GM21423 (cell line): ENCODE data around the gene NFIB.
A peak's percentile ranks its signal among the peaks of the same experiment; 100 is the strongest.

Experiments used
- ATAC-seq: cut with Tn5 transposase; IDR thresholded peaks from one replicate; pipeline ENCODE4 v1.9.1; 2021; ENCODE audit warnings: mild to moderate bottlenecking, moderate library complexity; ENCODE audit not compliant: unreplicated experiment

Gene NFIB

DNA sequence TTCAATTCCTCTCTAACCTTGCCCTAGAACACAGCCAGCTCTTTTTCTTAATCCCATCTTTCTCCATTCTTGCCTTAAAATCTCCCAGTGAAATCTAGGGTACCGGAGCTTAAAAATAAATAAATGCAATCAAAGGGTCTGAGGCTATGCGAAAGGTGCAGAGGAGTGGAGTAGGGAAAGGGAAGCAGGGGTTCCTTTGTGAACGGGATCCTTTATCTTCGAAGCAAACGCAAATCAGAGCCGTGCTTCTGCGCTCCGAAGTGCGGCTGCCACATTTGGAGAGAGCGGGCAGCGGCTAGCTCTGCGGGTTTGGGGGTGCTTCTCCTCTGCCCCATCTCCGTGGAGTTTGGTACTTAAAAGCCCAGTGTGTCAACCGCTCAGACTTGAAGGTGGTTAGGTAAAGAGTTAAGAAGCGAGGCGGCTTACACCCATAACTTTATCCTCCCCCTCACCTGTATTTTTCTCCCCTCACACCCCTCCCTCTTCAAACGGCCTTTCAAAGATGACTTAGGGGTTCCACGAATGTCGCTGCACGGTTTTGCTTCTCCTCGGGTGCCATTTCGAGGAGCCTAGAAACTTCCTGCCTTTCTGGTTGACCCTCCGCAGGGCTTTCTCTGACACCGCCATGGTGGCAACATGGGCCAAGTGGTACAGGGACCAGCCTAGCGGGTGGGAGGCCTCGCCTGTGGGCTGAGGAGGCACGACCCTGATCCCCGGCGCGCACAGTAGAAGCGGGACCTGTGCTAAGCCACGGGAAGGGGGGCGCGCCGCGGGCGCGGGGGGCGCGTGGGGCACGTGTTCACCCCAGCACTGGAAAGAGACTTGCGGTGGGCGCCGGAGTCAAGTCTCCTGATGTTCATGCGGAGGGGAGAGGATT, 31.7 kb upstream of the NFIB start:
- no peak for ATAC-seq

- no peak for ATAC-seq
Measured at GRCh38 chr9:14344941-14345353, 31.0 kb upstream of the NFIB start.

GRCh38 chr9:14344053-14344524, 30.1 kb upstream of the NFIB start:
- no peak for ATAC-seq

- no peak for ATAC-seq
Measured at GRCh38 chr9:14343261-14344031, 29.5 kb upstream of the NFIB start.

- ATAC-seq: no peak
Measured at GRCh38 chr9:14342736-14343135, 28.8 kb upstream of the NFIB start.

GRCh38 chr9:14341437-14342122, 27.6 kb upstream of the NFIB start:
- no peak for ATAC-seq

DNA sequence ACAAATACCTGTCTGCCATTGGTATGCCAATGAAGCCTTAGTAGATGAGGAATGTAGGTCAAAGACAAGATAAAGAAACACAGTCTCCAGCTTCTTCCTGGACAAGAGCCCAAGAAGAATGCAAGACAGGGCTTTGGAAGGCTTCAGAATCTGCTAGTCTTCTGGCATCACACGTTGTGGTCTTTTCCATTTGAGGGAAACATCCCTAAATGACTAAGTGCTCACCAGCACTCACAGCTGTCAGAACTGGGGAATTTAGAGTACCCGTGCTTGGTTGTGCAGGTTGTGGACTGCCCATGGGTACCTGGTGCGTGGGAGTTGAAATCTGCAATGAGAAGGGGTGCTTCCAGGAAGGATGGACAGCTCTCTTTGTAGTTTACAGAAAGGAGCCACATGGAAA, 27.1 kb upstream of the NFIB start:
- no peak for ATAC-seq

- no peak for ATAC-seq
Measured at GRCh38 chr9:14340219-14340873, 26.4 kb upstream of the NFIB start.

- ATAC-seq: no peak
Measured at GRCh38 chr9:14339746-14340145, 25.8 kb upstream of the NFIB start.

DNA sequence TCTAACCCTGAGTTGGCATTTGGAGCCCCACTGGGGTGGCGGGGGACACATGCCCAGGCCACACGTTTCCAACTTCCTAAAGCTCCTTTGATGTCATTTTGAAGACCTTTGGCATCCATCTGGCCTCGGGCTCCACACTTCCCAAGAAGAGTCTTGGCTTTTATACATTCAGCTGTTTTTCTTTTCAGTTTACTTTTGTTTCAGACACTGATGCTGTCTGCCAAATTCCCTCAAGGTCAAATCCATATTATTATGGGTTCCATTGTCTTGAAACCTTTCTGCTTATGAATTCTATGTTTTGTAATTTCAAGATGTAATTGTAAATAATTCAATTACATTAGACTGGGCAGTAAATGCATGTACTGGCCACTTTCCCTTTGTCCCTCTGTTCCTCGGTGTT, 23.7 kb upstream of the NFIB start:
- no peak for ATAC-seq

DNA sequence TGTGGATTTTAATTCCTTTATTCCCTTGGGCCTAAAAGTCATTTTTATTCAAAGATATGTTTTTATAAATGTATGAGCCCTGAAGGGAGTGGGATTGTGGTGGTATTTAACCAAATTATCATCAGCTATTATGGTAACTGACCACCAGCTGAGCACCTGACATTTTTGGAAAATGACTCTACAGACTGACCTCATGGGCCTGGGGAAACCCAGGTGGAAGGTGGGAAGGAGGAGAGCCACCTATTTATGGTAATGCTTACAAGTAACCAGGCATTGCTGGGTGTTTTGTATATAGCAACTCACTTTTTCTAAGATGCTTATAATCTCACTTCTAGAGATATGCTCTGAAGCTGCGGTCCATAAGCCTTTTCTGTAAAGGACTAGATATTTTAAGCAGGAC, 22.3 kb upstream of the NFIB start:
- ATAC-seq: no peak

GRCh38 chr9:14331120-14331519, 17.2 kb upstream of the NFIB start:
- no peak for ATAC-seq

DNA sequence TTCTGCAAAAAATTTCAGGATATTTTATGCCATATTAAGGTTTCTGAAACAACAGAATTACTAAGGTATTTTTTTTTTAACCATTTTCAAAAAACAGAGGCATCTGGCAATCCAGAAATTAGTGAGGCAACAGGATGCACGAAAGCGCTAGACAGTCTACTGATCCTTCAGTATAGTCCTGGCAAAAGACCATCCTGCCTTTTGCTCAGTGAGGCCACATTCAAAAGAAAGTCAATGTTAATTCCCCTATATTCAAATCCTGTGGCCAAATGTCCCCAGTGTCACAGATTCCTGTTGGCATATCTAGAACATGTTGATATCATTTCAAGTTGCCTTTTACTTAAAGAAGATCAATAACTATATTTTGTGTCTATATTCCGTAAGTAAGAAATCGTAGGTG, 13.1 kb upstream of the NFIB start:
- no peak for ATAC-seq

GRCh38 chr9:14326264-14326826, 12.4 kb upstream of the NFIB start:
- no peak for ATAC-seq

- ATAC-seq: no peak
Measured at GRCh38 chr9:14325147-14325546, 11.2 kb upstream of the NFIB start.

- ATAC-seq: no peak
Measured at GRCh38 chr9:14323985-14324650, 10.2 kb upstream of the NFIB start.

DNA sequence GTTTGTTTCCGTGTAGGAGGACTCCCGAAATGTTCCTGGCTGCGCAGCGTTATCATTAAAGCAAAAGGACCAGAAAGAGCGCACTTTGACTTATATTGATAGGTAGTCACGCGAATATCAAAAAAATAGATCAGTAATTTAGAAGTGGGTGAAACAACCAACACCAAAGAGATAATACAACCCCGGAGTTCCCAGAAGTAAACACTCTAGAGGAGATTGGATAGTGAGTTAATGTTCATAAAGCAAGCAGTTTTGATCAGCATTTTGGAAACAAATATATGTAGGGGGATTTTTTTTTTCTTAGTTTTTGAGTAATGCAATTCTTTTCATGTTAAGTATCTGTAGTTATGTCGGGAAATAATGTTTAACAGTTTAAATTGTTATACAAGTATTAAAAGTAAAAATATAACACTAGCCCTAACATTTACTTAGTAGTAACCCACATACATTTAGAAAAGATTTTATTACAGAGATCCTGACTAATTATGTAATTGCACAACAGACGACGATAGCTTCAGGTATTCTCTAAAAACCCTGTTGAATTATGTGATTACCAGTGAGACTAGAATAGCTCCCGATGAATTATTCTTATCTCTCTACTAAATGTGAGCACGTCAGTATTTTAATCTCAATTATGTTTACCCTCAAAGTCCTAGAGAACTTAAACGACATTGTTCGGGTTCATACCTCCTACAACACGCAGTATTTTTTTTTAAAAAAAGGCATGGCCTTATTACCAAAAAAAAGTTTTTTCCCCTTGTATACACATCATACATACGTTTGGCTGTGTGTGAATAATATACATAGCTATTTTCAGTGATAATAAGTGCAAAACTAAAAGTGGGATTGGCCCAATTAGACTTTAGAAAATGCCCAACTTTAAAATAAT, 9.4 kb upstream of the NFIB start:
- ATAC-seq: no peak

DNA sequence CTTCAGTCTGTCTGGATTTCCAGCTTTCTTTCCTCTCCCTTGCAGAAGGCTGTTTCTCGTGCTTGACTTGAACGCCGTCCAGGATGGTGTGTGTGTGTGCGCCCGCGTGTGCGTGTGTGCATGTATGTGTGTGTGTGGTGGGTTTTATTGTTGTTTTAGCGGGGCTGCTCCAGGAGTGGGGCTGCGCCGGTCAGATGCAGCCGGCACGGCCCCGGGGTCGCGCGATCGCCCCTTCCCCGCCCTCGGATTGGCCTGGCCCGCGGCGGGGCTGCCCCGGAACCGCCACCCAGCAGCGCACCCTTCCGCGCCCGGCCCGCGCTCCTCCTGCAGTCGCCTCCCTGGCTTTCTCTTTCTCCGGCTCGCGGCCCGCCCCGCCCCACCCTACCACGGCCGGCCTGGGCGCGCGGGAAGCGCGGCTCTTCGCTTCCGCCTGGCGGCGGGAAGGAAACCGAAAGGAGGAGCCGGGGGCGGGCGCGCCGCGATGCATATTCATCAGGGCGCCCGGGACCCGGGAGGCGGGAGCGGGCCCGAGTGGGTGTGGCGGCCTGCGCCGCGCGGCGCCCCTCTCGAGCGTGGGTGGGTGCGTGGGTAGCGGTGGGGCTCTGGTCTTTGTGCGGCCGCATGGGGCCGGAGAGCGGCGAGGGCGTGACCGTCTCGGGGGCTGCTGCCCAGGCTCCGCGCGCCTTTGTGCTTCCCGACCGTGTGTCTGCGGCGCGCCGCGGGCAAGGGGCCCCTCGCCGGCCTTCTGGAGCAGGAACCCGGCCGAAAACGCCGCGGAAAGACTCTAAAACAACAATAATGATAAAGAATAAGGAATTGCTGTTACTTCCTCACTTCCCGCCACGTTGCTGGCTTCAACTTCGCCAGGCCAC, 8.5 kb upstream of the NFIB start:
- ATAC-seq: peak; percentile 86
